Measurements from ENCODE around the gene PRCD.
"Not testable (repeated sequence)": the region's sequence is repeated elsewhere in the genome, so short reads cannot be mapped to it uniquely, and the experiment has no call there.

The PRCD gene

GRCh38 chr17:76527430-76528111, 12.3 kb upstream of the PRCD start:
- DNase-seq (ENCODE audit: low read depth): peak; percentile 28

GRCh38 chr17:76528156-76528527, 11.7 kb upstream of the PRCD start:
- DNase-seq (ENCODE audit: low read depth): no peak

GRCh38 chr17:76528528-76529223, 11.2 kb upstream of the PRCD start:
- DNase-seq (ENCODE audit: low read depth): no peak

GRCh38 chr17:76529224-76530094, 10.4 kb upstream of the PRCD start:
- DNase-seq (ENCODE audit: low read depth): no peak

GRCh38 chr17:76530095-76530723, 9.6 kb upstream of the PRCD start:
- no peak for DNase-seq (ENCODE audit: low read depth)

- no peak for DNase-seq (ENCODE audit: low read depth)
Measured at GRCh38 chr17:76530811-76531485, 8.9 kb upstream of the PRCD start.

- DNase-seq (ENCODE audit: low read depth): no peak
Measured at GRCh38 chr17:76531486-76532038, 8.3 kb upstream of the PRCD start.

- DNase-seq (ENCODE audit: low read depth): no peak
Measured at GRCh38 chr17:76532072-76532651, 7.7 kb upstream of the PRCD start.

GRCh38 chr17:76533640-76534359, 6.0 kb upstream of the PRCD start:
- not testable (repeated sequence) for DNase-seq (ENCODE audit: low read depth)

- no peak for DNase-seq (ENCODE audit: low read depth)
Measured at GRCh38 chr17:76534831-76535732, 4.8 kb upstream of the PRCD start.

- no peak for DNase-seq (ENCODE audit: low read depth)
Measured at GRCh38 chr17:76535788-76536510, 3.9 kb upstream of the PRCD start.

- no peak for DNase-seq (ENCODE audit: low read depth)
Measured at GRCh38 chr17:76536511-76537287, 3.1 kb upstream of the PRCD start.

GRCh38 chr17:76537288-76537577, 2.6 kb upstream of the PRCD start:
- DNase-seq (ENCODE audit: low read depth): no peak

GRCh38 chr17:76537578-76538280, 2.1 kb upstream of the PRCD start, which contains the start of gene CYGB:
Gene CYGB, minus strand, starts transcription at chr17:76537709. Its CDS starts 167 bp downstream, at chr17:76537542.
- DNase-seq (ENCODE audit: low read depth): no peak

- no peak for DNase-seq (ENCODE audit: low read depth)
Measured at GRCh38 chr17:76538281-76538931, 1.4 kb upstream of the PRCD start.

GRCh38 chr17:76538941-76539570, 788 bp upstream of the PRCD start:
- no peak for DNase-seq (ENCODE audit: low read depth)

Data from T follicular helper cell (primary cell).